Stimulated activated CD4-positive, alpha-beta T cell treated with anti-CD3 and anti-CD28 coated beads, TNF-alpha, amount 100 ng/mL, for 24 hours (primary cell): ENCODE measurements around the gene ZSCAN23.
"Not testable (repeated sequence)": the region's sequence is repeated elsewhere in the genome, so short reads cannot be mapped to it uniquely, and the experiment has no call there.

ENCODE experiments used
- DNase-seq, 3 experiments: peaks; one replicate each; pipeline ENCODE4 v3.0.0-alpha.2; 2020; ENCODE audit warnings: low read depth in 3 of 3

The ZSCAN23 gene

GRCh38 chr6:28436404-28436803, 6.9 kb downstream of the ZSCAN23 start:
- no peak for DNase-seq

GRCh38 chr6:28433119-28433518, 10.2 kb downstream of the ZSCAN23 start:
- no peak for DNase-seq

- no peak for DNase-seq
Measured at GRCh38 chr6:28429781-28430180, 13.5 kb downstream of the ZSCAN23 start.

- no peak for DNase-seq
Measured at GRCh38 chr6:28425944-28426541, 17.2 kb downstream of the ZSCAN23 start.

GRCh38 chr6:28424163-28424562, 19.1 kb downstream of the ZSCAN23 start:
- no peak for DNase-seq

GRCh38 chr6:28423546-28423945, 19.7 kb downstream of the ZSCAN23 start:
- no peak for DNase-seq

GRCh38 chr6:28413681-28414080, 29.6 kb downstream of the ZSCAN23 start:
- no peak for DNase-seq

GRCh38 chr6:28410767-28411166, 32.5 kb downstream of the ZSCAN23 start:
- no peak for DNase-seq

- no peak for DNase-seq
Measured at GRCh38 chr6:28408076-28408802, 35.1 kb downstream of the ZSCAN23 start.

- DNase-seq: no peak
Measured at GRCh38 chr6:28407401-28407800, 35.9 kb downstream of the ZSCAN23 start.

- not testable (repeated sequence) for DNase-seq
Measured at GRCh38 chr6:28403923-28404322, 39.4 kb downstream of the ZSCAN23 start.

- no peak for DNase-seq
Measured at GRCh38 chr6:28402197-28402596, 41.1 kb downstream of the ZSCAN23 start.

GRCh38 chr6:28401172-28401571, 42.1 kb downstream of the ZSCAN23 start:
- DNase-seq: no peak

- DNase-seq: no peak
Measured at GRCh38 chr6:28400122-28400451, 43.2 kb downstream of the ZSCAN23 start.

- peak; percentile 74 to 82 (median 76) for DNase-seq
Measured at GRCh38 chr6:28399350-28400121, 43.8 kb downstream of the ZSCAN23 start, which contains the start of gene ZSCAN12. TSS of gene ZSCAN12 (minus strand) at chr6:28399747. CDS start at chr6:28398405, 1,342 bp downstream.

- no peak for DNase-seq
Measured at GRCh38 chr6:28395918-28396317, 47.4 kb downstream of the ZSCAN23 start.

GRCh38 chr6:28393912-28394662, 49.2 kb downstream of the ZSCAN23 start:
- no peak for DNase-seq

- no peak for DNase-seq
Measured at GRCh38 chr6:28390688-28391087, 52.6 kb downstream of the ZSCAN23 start.

- DNase-seq: no peak
Measured at GRCh38 chr6:28384143-28384533, 59.2 kb downstream of the ZSCAN23 start.

GRCh38 chr6:28383235-28384142, 59.8 kb downstream of the ZSCAN23 start:
- peak in 2 of 3 experiments; percentile 2 to 44 for DNase-seq
